OCI-LY1 (cell line): ENCODE measurements around the gene SEPTIN5.

ENCODE experiments used
- CTCF ChIP-seq: fragments of 200-600 bp; sonication (generic), shearing (Covaris generic); IDR thresholded peaks from 2 replicates; pipeline ENCODE4 v1.5.1; 2017; ENCODE audit warnings: mild to moderate bottlenecking, antibody characterized with exemption, low read length, moderate library complexity, mixed read lengths
- EZH2 ChIP-seq: fragments of 200-600 bp; sonication (generic), shearing (Covaris generic); IDR thresholded peaks from 2 replicates; pipeline ENCODE4 v1.8.0; 2017; ENCODE audit warnings: borderline replicate concordance, mixed run types, mild to moderate bottlenecking, antibody characterized with exemption, low read length, moderate library complexity, mixed read lengths

- TF ChIP-seq CTCF (no peak), EZH2 (no peak)
Measured at GRCh38 chr22:19748139-19748538, 33.8 kb downstream of the SEPTIN5 start.
